Astrocyte (in vitro differentiated cells and primary cell): ENCODE results near the gene EFCC1. TPM values are rescaled to one million over a fixed set of nuclear protein-coding genes. Genes with fewer than 3 reads are reported as not detected.
A peak's percentile ranks its signal among the peaks of the same experiment; 100 is the strongest.

Source experiments
- DNase-seq: peaks from one replicate; pipeline ENCODE4 v3.0.0-alpha.2; 2010; ENCODE audit warnings: low read depth
- FAIRE-seq: peaks from 2 replicates; lab custom pipeline; 2011; peaks lifted over from hg19 to GRCh38; lab: Jason Lieb, UNC
- H2AFZ ChIP-seq: 2 replicates; pipeline ENCODE4 v1.6.0; 2012; ENCODE audit warnings: low read depth, low read length, inconsistent platforms
- H3K27ac ChIP-seq: 2 replicates; pipeline ENCODE4 v1.5.1; 2011; ENCODE audit warnings: low read depth, low read length, inconsistent platforms
- H3K27me3 ChIP-seq: 2 replicates; pipeline ENCODE4 v1.6.0; 2011; ENCODE audit warnings: low read length, inconsistent platforms; ENCODE audit not compliant: insufficient read depth
- H3K36me3 ChIP-seq: 2 replicates; pipeline ENCODE4 v1.5.1; 2011; ENCODE audit warnings: low read length, inconsistent platforms; ENCODE audit not compliant: insufficient read depth
- H3K4me1 ChIP-seq: 2 replicates; pipeline ENCODE4 v1.5.1; 2011; ENCODE audit warnings: low read length, inconsistent platforms; ENCODE audit not compliant: insufficient read depth
- H3K4me2 ChIP-seq: 2 replicates; pipeline ENCODE4 v1.6.0; 2012; ENCODE audit warnings: low read length, inconsistent platforms
- H3K4me3 ChIP-seq: 2 replicates; pipeline ENCODE4 v1.5.1; 2011; ENCODE audit warnings: low read depth, mild to moderate bottlenecking, low read length, inconsistent platforms; ENCODE audit not compliant: insufficient read depth
- H3K79me2 ChIP-seq: 2 replicates; pipeline ENCODE4 v1.6.0; 2012; ENCODE audit warnings: mild to moderate bottlenecking, low read length, inconsistent platforms; ENCODE audit not compliant: insufficient read depth
- H3K9ac ChIP-seq: 2 replicates; pipeline ENCODE4 v1.6.0; 2012; ENCODE audit warnings: mild to moderate bottlenecking, low read length, inconsistent platforms
- H3K9me3 ChIP-seq: 2 replicates; pipeline ENCODE4 v1.5.1; 2012; ENCODE audit warnings: low read depth, mild to moderate bottlenecking, low read length, inconsistent platforms; ENCODE audit not compliant: insufficient read depth
- H4K20me1 ChIP-seq: 2 replicates; pipeline ENCODE4 v1.6.0; 2012; ENCODE audit warnings: low read length, inconsistent platforms; ENCODE audit not compliant: insufficient read depth
- H3K27ac Mint-ChIP-seq: one replicate; pipeline ENCODE4 v1.8.0; 2021; ENCODE audit warnings: mild to moderate bottlenecking, mixed read lengths; ENCODE audit not compliant: unreplicated experiment
- H3K27me3 Mint-ChIP-seq: one replicate; pipeline ENCODE4 v1.8.0; 2021; ENCODE audit warnings: low read depth, mixed read lengths; ENCODE audit not compliant: unreplicated experiment
- H3K36me3 Mint-ChIP-seq: one replicate; pipeline ENCODE4 v1.8.0; 2021; ENCODE audit warnings: low read depth, mixed read lengths; ENCODE audit not compliant: unreplicated experiment
- H3K4me1 Mint-ChIP-seq: one replicate; pipeline ENCODE4 v1.8.0; 2021; ENCODE audit warnings: low read depth, mixed read lengths; ENCODE audit not compliant: unreplicated experiment
- H3K4me3 Mint-ChIP-seq: one replicate; pipeline ENCODE4 v1.8.0; 2021; ENCODE audit warnings: mild to moderate bottlenecking, moderate library complexity, mixed read lengths; ENCODE audit not compliant: unreplicated experiment
- H3K9me3 Mint-ChIP-seq: one replicate; pipeline ENCODE4 v1.8.0; 2021; ENCODE audit warnings: mild to moderate bottlenecking, mixed read lengths; ENCODE audit not compliant: unreplicated experiment
- CTCF ChIP-seq: IDR thresholded peaks from 2 replicates; pipeline ENCODE4 v1.5.1; 2011; ENCODE audit warnings: low read depth, mild to moderate bottlenecking, inconsistent platforms, low read length, moderate library complexity; ENCODE audit not compliant: insufficient read depth
- EZH2 ChIP-seq: IDR thresholded peaks from 2 replicates; pipeline ENCODE4 v1.6.1; 2012; ENCODE audit warnings: mild to moderate bottlenecking, low read length, inconsistent platforms; ENCODE audit not compliant: insufficient read depth
- total RNA-seq: library from RNA; stranded (reverse); gene quantifications from 2 replicates; pipeline ENCODE4 v1.2.1, GENCODE V29; 2021

The EFCC1 gene
- total RNA-seq, 1 donor from 2014 or later = not detected

- peaks cover 2% of the 10 kb centered on the region for H3K27me3 Mint-ChIP-seq
- H3K4me2 ChIP-seq = no peak overlapping the region
- H3K27ac ChIP-seq = no peak overlapping the region
- DNase-seq (peak; percentile 18), FAIRE-seq (no peak)
- no peaks in the 10 kb centered on the region for H3K36me3 ChIP-seq
- TF ChIP-seq EZH2 (no peak), CTCF (no peak)
- no peaks in the 10 kb centered on the region for H3K79me2 ChIP-seq
- no peak overlapping the region for H3K9ac ChIP-seq
- no peaks in the 10 kb centered on the region for H4K20me1 ChIP-seq
- H3K4me1 Mint-ChIP-seq = peaks cover 14% of the 10 kb centered on the region
- peaks cover 1% of the 10 kb centered on the region for H3K9me3 Mint-ChIP-seq
- H3K36me3 Mint-ChIP-seq = no peaks in the 10 kb centered on the region
- H3K27me3 ChIP-seq = peaks cover 5% of the 10 kb centered on the region
- no peak overlapping the region for H3K4me3 ChIP-seq
- H3K4me1 ChIP-seq = peaks cover 5% of the 10 kb centered on the region
- no peak overlapping the region for H3K4me3 Mint-ChIP-seq
- H2AFZ ChIP-seq = no peak overlapping the region
- H3K27ac Mint-ChIP-seq = no peak overlapping the region
- H3K9me3 ChIP-seq = peaks cover 2% of the 10 kb centered on the region
These were observed 15.8 kb downstream of the EFCC1 start for GRCh38 chr3:129016720-129017483.

GRCh38 chr3:129017484-129017899, 16.4 kb downstream of the EFCC1 start:
- no peak overlapping the region for H3K4me3 Mint-ChIP-seq
- DNase-seq (no peak), FAIRE-seq (no peak)
- Histone ChIP-seq H3K4me2 (no peak overlapping the region), H3K36me3 (no peaks in the 10 kb centered on the region), H3K79me2 (no peaks in the 10 kb centered on the region), H4K20me1 (no peaks in the 10 kb centered on the region), H3K4me1 (peaks cover 5% of the 10 kb centered on the region), H2AFZ (no peak overlapping the region), H3K27me3 (peaks cover 5% of the 10 kb centered on the region), H3K27ac (no peak overlapping the region), H3K9me3 (peaks cover 2% of the 10 kb centered on the region), H3K4me3 (no peak overlapping the region), H3K9ac (no peak overlapping the region)
- peaks cover 1% of the 10 kb centered on the region for H3K9me3 Mint-ChIP-seq
- H3K36me3 Mint-ChIP-seq = peaks cover 3% of the 10 kb centered on the region
- no peak overlapping the region for H3K27ac Mint-ChIP-seq
- H3K27me3 Mint-ChIP-seq = peaks cover 2% of the 10 kb centered on the region
- TF ChIP-seq CTCF (no peak), EZH2 (no peak)
- H3K4me1 Mint-ChIP-seq = peaks cover 14% of the 10 kb centered on the region

GRCh38 chr3:129018271-129018670, 17.2 kb downstream of the EFCC1 start:
- H3K4me1 Mint-ChIP-seq = peaks cover 14% of the 10 kb centered on the region
- no peak overlapping the region for H2AFZ ChIP-seq
- no peak overlapping the region for H3K4me3 Mint-ChIP-seq
- DNase-seq (no peak), FAIRE-seq (no peak)
- H3K9me3 Mint-ChIP-seq = peaks cover 1% of the 10 kb centered on the region
- peaks cover 4% of the 10 kb centered on the region for H3K27me3 Mint-ChIP-seq
- TF ChIP-seq CTCF (no peak), EZH2 (no peak)
- no peaks in the 10 kb centered on the region for H3K79me2 ChIP-seq
- H4K20me1 ChIP-seq = no peaks in the 10 kb centered on the region
- H3K36me3 ChIP-seq = no peaks in the 10 kb centered on the region
- H3K27ac ChIP-seq = no peak overlapping the region
- H3K9me3 ChIP-seq = peaks cover 2% of the 10 kb centered on the region
- H3K4me1 ChIP-seq = peaks cover 5% of the 10 kb centered on the region
- no peak overlapping the region for H3K4me3 ChIP-seq
- no peak overlapping the region for H3K9ac ChIP-seq
- H3K4me2 ChIP-seq = no peak overlapping the region
- H3K36me3 Mint-ChIP-seq = peaks cover 3% of the 10 kb centered on the region
- H3K27ac Mint-ChIP-seq = no peak overlapping the region
- H3K27me3 ChIP-seq = peaks cover 5% of the 10 kb centered on the region
